IPS DF 19.7 (cell line): Measurements from ENCODE around the gene GPC6.
"Not testable (repeated sequence)": the region's sequence is repeated elsewhere in the genome, so short reads cannot be mapped to it uniquely, and the experiment has no call there.

ENCODE experiments used
- DNase-seq: peaks from one replicate; pipeline ENCODE4 v3.0.0-alpha.2; 2013; ENCODE audit warnings: low read depth, low spot score

Gene GPC6

GRCh38 chr13:94286581-94286980, 1060.0 kb downstream of the GPC6 start:
- no peak for DNase-seq

GRCh38 chr13:94291631-94292322, 1065.2 kb downstream of the GPC6 start:
- no peak for DNase-seq

- no peak for DNase-seq
Observed at GRCh38 chr13:94292323-94292640, 1065.7 kb downstream of the GPC6 start.

- DNase-seq: no peak
Observed at GRCh38 chr13:94296471-94296870, 1069.9 kb downstream of the GPC6 start.

GRCh38 chr13:94298346-94298745, 1071.7 kb downstream of the GPC6 start:
- no peak for DNase-seq

GRCh38 chr13:94300401-94300800, 1073.8 kb downstream of the GPC6 start:
- DNase-seq: no peak

GRCh38 chr13:94301487-94301886, 1074.9 kb downstream of the GPC6 start:
- no peak for DNase-seq

GRCh38 chr13:94302847-94303565, 1076.4 kb downstream of the GPC6 start:
- DNase-seq: not testable (repeated sequence)

- DNase-seq: no peak
Observed at GRCh38 chr13:94303644-94304174, 1077.1 kb downstream of the GPC6 start.

GRCh38 chr13:94305033-94305432, 1078.4 kb downstream of the GPC6 start:
- no peak for DNase-seq

- no peak for DNase-seq
Observed at GRCh38 chr13:94305463-94305862, 1078.9 kb downstream of the GPC6 start.

- no peak for DNase-seq
Observed at GRCh38 chr13:94305934-94306333, 1079.3 kb downstream of the GPC6 start.

- DNase-seq: no peak
Observed at GRCh38 chr13:94308832-94309231, 1082.2 kb downstream of the GPC6 start.

GRCh38 chr13:94309576-94309975, 1083.0 kb downstream of the GPC6 start:
- DNase-seq: no peak

GRCh38 chr13:94309997-94310855, 1083.6 kb downstream of the GPC6 start:
- no peak for DNase-seq

GRCh38 chr13:94311893-94312292, 1085.3 kb downstream of the GPC6 start:
- no peak for DNase-seq

GRCh38 chr13:94312511-94313216, 1086.1 kb downstream of the GPC6 start:
- no peak for DNase-seq

- no peak for DNase-seq
Observed at GRCh38 chr13:94313321-94313910, 1086.8 kb downstream of the GPC6 start.

- no peak for DNase-seq
Observed at GRCh38 chr13:94313926-94314325, 1087.3 kb downstream of the GPC6 start.

- DNase-seq: no peak
Observed at GRCh38 chr13:94315188-94315587, 1088.6 kb downstream of the GPC6 start.

- DNase-seq: no peak
Observed at GRCh38 chr13:94317063-94317491, 1090.5 kb downstream of the GPC6 start.
